GM19351 (cell line): ENCODE results near the gene DPP10.

ENCODE experiments used
- ATAC-seq: cut with Tn5 transposase; IDR thresholded peaks from one replicate; pipeline ENCODE4 v1.9.1; 2021; ENCODE audit warnings: mild to moderate bottlenecking, moderate library complexity; ENCODE audit not compliant: unreplicated experiment

DPP10 gene

DNA sequence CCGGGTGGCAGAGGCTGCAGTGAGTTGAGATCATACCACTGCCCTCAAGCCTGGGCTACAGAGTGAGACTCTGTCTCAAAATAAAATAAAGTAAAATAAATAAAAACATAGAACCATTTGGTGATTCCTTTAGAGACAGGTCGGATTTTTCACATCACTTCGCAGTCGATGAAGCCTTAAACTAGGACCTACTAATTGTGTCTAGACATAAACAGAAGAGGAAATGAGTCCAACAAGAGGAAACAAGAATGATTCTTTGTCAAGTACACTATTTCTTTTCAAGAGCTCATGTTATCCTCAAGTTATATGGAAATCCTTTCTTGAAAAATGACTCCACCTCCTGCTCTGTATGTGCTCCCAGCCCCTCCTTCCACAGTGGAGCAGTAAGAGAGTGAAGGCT, 758.9 kb downstream of the DPP10 start:
- no peak for ATAC-seq

DNA sequence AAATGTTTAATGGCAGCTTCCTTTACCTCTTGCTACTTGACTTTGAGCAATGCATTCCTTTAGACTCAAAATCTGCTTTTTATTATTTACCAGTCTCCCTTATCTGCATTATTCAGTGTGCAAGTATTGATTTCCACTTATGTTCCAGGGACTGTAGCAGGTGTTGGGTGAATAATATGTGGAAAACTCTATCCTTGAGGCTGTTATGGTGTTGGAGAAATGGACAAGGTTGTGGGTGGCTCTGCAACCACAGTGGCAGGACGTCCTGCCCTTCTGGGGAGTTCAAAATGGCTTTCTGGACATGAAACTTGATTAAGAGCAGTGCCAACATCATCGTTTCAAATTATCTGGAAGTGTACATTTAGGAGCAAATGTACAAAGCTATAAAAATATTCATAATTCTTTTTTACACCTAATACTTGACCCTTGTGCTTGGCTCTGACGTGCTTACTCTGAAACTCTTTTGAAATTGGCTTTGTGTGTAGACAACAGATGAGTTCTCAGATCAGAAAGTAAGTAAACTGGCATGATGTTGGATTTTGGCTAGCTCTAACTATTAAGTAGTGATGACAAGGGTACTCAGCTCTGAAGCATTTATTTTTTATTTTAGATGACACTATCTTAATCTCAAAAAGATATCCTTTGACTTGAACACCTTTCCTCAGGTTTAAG, 766.2 kb downstream of the DPP10 start:
- no peak for ATAC-seq

DNA sequence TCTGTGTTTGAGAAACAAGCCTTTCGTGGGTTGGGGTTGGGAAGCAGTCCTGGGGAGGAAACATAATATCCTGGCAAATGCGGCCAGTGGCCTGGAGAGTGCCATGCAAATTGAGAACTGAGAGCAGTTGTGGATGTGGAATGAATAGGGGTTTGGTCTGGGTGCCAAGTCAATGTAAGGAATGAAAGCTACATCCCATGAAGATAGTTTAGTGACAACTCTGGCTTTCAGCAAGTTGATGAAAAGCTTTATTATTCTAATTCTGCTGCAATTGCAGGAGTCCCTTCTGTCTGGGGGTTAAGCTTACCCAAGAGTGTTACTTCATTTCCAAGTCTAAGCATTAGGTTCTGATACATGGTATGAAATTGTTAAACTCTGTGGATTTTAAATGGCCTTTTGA, 771.6 kb downstream of the DPP10 start:
- no peak for ATAC-seq

DNA sequence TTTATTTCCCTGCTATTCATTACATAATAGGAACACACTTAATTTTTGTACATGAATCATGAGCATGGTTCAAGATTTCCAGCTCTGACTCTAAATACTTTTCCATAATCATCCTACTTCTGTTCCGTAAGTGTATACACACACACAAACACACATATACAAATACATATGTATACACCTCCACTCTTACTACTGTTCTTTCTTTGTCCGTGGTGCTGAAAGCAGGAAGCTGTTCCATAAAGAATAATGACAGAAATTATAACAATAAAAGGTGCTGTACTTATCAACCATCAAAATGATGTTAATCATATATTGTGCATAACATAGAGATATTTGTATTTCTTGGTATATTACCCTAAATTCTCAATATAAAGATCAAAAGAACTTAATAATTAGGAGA, 776.9 kb downstream of the DPP10 start:
- no peak for ATAC-seq

DNA sequence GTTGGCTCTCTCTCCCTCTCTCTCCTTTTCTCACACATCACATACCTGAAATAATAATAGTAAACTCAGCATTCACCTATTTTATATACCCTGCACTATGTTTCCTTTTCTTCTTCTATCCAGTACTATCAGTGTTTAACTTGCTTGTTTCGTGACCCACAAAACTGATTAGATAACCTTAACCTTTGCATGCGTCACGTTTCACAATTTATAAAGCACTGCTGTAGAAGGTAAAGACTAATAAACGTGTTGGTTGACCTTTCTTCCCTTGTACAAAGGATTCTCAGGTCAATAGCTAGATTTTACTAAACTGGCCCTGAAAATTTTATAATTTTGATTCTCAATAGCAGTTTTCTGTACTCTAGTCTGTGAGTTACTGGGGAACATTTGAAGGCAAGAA, 791.7 kb downstream of the DPP10 start:
- ATAC-seq, result no peak

DNA sequence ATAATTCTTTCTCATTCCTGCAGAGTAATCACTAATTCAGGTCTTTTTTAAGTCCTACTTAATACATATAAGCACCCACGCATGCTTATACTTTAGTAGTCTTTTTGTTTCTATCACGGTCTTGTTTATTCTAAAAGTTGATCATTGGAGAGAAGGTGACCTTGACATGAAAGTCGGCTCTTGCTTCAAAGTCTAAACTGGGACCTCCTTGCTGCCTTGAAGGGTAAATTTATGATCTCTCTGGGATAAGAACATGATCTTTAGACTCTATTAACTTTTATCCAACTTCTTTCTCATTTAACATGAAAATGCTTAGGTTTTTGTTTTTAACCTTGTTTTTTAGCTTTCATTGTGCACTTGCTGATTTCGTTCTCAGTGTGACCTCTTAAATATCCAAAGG, 792.3 kb downstream of the DPP10 start:
- ATAC-seq, result no peak

DNA sequence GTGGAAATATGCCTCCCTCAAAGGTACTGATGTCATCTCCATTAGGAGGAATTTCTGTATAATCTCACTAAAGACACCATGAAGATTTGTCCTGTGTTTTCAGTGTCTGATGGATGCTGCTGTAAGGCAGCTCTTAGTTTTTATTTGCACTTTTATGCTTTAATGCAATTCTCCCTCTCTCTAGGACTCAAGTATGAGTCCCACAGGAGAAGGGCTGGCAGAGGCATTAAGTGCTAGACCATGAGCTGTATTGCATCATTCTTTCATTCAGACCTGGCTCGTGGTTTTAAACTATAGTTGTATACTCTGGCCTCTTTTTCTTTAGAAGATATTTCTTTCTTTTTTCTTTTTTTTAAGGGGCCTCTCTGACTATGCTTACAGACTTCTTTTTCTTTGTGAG, 805.6 kb downstream of the DPP10 start:
- no peak for ATAC-seq

DNA sequence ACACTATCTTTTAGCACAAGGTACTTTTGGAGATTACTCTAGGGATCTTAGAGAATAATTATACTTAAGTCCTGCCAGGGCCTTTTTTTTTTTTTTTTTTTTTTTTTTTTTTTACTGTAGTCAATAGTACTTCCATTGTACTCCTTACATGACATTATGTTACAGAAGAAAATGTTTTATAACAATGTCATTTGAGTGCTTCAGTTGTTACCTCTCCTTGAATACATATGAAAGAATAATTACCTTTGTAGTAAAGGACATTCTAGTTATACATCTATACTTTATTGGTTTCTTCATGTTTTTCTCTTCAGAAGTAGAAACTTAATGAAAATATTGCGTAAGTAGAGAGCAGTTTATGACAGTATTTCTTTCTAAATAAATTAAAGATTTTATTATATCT, 834.9 kb downstream of the DPP10 start:
- no peak for ATAC-seq

DNA sequence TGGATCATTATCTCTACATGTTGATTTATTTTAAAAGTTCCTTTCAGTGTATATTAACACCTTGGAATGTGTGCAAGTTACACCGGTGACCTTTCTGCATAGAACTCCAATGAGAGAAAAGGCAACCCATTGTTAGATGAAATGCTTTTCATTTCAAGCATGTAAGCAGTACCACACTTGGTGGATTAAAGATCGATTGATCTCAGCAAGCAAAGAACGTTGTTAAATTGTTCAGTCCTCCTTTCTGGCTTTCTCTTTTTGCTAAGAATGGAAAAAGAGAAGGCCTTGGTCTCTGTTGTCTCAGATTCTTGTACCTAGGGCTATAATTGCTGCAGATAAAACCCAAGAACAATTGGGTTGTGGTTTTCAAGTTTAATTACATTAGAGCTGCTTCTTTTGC, 843.0 kb downstream of the DPP10 start:
- ATAC-seq, result no peak

DNA sequence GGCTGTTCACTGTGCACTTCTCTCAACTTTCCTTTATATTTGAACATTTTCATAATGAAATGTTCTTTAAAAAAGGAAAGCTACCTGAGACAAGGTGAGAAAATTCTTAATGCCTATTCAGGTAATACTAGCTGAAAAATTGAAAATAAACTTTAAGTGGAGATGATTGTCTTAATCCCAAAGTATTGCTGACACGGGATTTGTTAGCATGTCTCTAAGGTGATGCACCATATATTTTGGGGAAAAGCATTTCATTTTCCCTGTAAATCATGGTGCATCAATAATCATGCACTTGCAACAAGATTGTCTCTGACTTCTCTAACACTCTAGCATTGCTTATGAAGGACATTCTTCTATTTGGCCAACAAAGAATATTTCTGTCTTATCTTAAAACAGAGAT, 848.0 kb downstream of the DPP10 start:
- ATAC-seq, result no peak

DNA sequence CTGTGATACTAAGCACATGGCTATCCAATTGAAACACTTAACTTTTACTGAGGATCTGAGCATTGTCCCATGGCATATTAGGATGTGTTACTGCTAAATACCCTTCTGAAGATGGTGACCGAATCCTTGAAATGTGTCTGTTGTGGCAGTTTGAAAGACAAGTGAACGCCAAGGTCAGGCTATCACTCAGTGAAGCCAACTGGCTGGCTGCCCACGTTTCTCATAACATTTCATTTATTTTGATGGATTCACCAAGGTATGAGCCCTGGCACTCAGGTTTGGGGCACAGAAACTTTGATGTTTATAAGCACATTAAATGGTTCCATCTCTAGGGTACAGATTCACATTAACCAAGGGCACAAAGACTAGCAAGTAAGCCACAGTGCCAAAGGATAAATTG, 850.3 kb downstream of the DPP10 start:
- ATAC-seq, result no peak

DNA sequence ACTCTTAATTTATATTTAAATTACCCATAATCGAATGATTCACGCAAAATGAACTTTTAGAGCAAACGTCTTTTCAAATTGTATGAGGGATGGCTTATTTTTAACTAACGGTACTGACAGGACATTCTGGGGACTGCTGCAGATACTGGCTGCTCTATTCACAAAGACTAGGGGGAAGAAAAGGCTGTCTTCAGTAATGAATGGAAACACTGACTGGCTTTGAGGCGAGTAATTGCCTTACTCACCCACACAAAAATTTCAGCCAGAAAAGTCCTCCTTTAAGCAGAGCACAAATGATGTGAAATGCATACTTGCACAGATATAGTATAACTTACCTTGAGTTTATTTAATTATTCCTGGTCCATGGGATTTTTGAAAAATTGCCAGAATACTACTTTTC, 852.6 kb downstream of the DPP10 start:
- no peak for ATAC-seq

DNA sequence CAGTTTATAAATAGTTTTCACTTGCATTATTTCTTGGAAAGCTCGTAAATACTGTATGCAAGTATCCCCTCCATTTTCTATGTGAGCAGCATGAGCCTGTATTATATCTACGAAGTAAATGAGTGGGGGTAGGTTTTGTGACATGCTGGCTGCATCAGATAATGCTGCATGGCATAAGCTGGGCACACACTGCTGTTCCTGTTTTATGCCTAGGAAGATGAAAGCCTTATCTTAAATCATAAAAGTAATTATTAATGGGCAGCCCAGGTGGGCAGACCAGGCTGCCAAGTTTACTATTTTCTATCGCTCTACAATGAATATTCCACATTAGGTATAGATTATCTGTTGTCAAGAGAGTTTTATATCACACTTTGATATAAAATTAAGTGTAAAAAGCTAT, 854.6 kb downstream of the DPP10 start:
- no peak for ATAC-seq

DNA sequence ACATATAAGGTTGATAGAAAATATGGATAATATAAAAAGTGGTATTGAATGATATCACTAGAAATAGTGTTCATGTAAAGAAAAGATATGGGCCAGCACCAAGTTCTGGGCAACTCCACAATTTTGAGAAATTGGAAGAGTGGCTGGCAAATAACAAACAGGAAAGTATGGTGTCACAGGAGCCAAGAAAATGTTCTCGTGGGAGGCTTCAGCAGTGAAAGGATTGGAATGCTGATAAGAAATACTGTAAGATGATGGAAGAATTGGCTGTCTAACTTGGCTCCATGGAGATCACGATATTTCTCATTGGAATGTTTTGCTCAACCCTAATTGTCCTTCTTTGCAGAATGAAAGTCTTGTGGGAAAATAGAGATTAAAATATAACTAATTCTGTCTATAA, 856.8 kb downstream of the DPP10 start:
- ATAC-seq, result no peak

DNA sequence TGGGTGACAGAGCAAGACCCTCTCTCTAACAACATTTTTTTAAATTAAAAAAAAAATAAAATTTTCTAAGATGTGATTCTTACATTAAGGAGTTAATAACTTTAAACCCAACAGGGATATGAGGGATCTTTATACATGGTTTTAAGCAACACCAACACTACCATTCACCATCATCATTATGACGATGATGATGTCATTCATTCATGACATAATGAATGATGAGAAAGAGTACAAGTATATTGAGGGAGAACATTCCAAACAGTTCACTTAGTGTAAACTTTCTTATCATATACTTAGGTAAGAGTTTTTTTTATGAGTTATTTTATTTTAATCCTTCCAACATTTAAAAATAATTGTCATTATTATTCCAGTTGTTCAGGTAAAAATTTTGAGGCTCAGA, 863.3 kb downstream of the DPP10 start:
- no peak for ATAC-seq

DNA sequence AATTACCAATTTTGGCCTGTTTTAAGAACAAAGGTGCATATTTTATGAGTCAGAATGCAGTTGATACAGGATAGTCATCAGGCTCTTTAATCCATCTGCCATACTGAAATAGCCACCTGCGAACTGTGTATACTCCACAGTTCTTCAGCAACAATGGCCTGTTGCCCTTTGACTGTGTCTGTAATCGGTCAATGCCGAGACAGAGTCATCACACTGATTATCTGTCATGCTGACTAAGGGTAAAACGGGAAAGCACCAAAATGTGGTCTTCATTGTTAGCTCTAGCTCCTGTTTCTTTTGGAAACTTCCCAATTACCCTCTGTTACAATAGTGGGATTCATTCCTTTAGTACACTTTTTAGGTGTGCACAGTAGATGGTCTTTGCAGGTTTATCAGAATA, 871.7 kb downstream of the DPP10 start:
- ATAC-seq, result no peak

DNA sequence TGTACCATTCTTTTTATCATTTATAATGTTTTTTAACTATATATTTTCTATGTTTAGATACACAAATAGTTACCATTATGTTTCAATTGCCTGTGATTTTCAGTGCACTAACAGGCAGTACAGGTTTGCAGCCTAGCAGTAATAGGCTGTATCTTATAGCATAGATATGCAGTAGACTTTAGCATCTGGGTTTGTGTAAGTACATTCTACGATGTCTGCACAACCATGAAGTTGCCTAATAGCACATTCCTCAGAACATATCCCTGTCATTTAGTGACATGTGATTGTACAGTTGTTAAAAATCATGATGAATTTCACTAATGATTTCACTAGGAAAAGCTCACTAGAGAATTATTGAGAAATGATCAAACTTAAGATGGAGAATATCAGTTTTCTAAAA, 884.6 kb downstream of the DPP10 start:
- no peak for ATAC-seq

DNA sequence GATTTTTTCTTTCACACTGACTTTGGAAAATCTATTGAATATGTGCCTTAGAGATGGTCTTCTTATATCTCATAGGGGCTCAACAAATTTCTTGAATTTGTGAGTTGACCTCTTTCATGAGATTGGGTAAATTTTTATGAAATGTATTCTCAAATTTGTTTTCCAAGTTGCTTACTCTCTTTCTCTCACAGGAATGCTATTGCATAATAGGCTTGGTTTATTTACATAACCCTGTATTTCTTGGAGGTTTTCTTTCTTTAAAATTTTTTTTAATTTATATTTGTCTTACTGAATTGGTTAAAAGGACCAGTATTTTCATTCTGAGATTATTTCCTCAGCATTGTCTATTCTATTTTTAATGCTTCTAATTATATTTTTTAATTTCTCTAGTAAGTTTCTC, 917.1 kb downstream of the DPP10 start:
- ATAC-seq, result no peak

DNA sequence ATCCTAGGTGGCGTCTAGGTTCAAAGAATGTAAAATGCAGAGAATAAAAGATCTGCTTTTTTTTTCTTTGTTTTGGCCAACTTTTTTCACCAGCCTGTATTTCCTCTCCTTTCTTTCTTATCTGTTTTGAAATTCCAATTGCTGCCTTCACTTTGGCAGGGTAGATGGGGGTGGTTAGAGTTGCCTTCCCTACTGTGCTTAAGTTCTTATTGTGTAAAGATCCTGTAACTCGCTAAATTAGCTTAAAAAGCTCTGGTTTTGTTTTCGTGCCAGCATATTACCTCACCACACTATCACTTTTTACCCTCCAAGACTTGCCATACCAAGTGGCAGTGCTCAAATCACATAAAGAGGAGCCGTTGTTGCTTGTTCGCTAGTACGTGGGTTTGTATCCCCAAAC, 921.7 kb downstream of the DPP10 start:
- ATAC-seq, result no peak

DNA sequence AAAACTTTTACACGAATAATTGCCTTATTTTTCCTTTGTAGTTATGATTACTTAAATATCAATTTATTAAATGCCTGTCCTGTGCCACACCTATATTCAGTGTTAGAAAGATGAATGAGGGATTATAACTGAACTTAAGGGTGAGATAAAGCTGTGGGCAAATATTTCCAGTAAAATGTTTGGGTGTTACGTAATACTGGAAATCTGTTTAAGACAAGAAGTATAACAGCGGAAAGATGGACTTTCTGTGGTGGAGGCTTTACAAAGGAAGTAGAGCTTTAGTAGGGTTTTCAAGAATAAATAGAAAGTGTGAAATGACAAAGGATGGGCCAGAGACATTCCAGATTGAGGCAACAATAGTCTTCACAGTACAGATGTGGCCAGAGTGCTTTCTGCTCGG, 927.0 kb downstream of the DPP10 start:
- ATAC-seq, result no peak

DNA sequence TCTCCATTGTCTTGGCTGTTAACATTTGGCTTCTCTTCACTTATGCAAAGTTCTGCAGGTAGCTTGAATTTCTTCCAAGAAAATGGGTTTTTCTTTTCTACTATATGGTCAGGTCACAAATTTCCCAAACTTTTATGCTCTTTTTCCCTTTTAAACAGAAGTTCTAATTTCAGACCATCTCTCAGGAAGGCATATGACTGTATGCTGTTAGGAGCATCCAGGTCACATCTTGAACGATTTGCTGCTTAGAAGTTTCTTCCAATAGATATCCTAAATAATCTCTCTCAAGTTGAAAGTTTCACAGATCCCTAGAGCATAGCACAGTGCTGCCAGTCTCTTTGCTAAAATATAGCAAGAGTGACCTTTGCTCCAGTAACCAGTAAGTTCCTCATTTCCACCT, 932.5 kb downstream of the DPP10 start:
- no peak for ATAC-seq

DNA sequence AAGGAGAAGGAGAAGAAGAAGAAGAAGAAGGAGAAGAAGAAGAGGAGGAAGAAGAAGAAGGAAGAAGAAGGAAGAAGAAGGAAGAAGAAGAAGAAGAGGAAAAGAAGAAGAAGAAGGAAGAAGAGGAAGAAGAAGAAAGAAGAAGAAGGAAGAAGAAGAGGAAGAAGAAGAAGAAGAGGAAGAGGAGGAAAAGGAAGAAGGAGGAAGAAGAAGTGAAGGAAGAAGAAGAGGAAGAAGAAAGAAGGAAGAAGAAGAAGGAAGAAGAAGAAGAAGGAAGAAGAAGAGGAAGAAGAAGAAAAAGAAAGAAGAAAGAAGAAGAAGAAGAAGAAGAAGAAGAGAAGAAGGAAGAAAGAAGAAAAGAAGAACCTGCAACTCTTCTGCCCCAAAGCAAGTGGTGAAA, 942.0 kb downstream of the DPP10 start:
- ATAC-seq, result no peak

DNA sequence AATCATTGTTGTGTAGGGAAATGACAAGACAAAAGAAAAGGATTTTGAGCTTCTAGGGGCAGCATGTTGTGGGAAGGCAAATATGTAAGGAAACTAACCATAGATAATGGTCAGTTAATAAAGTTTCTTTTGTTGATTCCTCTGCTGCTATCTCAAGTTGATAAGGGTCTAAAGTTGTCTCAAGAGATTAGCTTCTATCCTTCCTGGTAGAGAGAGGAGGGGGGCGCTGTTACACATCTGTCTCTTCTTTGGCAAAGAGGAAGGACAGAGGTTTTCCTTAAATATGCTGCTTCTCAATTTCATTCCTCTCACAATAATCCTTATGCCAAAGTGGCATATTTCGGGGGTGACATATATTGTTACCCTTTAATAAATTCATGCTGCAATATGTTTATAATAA, 944.0 kb downstream of the DPP10 start:
- no peak for ATAC-seq

DNA sequence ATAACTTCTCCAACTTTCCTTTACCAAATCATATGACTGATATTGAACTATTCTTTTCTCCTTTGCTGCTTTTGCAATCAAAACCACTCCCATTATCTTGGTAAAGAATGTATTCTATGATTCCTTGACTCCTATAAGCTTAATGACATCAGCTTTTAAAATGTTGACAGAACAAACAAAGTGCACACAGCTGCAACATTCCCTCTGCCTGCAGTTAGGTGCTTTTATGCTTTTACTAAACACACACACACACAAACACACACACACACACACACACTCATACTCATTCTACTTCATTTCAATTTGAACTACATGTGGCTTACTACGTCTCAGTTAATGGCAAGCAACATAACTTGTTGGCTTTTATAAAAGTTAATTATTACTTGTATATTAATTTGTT, 946.6 kb downstream of the DPP10 start:
- ATAC-seq, result no peak
